Cerebellar cortex (tissue), 1 donor: ENCODE measurements around the gene SGK2.
A peak's percentile ranks its signal among the peaks of the same experiment; 100 is the strongest.

ENCODE experiments used
- DNase-seq: peaks from one replicate; pipeline ENCODE4 v3.0.0-alpha.2; 2015; ENCODE audit warnings: low spot score

The SGK2 gene

DNA sequence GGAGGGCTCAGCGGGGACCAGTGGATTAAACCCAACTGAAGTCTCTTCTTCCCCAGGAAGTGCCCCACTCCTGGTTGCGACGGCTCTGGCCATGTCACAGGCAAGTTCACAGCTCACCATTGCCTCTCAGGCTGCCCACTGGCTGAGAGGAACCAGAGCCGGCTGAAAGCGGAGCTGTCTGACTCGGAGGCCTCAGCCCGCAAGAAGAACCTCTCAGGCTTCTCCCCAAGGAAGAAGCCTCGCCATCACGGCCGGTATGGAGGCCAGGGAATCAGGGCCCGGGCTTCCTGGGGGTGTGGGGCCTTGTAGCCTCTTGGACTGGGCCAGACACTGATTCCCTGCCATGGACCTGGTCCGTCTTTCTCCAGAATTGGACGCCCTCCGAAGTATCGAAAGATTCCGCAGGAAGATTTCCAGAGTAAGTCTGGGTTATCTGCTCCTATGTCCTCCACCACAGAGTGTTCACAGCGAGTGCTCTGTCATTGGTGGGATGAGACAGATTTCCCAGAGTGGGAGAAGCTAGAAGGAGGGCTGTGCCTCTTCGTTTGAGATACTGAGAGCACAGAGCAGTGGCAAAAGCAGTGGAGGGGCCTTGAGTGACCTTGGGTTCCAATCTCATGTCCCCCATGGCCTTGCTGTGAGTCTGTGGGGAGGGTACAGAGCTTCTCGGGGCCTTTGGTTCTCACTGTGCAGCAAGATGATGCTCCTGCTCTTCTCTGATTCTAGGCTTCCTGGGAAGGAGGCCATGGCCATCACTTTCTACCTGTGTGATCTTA is 22.6 kb upstream of the SGK2 start:
- no peak for DNase-seq

DNA sequence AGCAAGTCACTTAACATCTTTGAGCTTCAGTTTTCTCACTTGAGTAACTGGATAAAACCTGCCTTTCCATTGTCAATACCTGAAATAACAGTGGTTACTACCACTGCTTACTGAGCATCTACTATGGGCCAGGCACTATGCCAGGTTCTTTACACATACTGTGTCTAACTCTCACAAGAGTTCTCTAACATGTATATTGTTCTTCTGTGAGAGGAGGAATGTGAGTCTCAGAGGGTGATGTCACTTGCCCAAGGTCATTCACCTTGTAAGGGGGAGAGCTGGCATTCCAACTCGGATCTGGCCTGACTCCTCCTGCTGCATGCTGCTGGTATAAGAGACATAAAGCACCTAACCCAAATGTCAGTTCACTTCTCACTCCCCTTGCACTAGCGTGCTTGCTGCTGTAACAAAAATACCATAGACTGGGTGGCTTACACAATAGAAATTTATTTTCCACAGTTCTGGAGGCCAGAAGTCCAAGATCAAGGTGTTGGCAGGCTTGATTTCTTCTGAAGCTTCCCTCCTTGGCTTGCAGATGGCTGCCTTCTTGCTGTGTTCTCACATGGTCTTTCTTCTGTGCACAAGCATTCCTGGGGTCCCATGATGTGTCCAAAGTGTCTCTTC is 21.9 kb upstream of the SGK2 start:
- no peak for DNase-seq

DNA sequence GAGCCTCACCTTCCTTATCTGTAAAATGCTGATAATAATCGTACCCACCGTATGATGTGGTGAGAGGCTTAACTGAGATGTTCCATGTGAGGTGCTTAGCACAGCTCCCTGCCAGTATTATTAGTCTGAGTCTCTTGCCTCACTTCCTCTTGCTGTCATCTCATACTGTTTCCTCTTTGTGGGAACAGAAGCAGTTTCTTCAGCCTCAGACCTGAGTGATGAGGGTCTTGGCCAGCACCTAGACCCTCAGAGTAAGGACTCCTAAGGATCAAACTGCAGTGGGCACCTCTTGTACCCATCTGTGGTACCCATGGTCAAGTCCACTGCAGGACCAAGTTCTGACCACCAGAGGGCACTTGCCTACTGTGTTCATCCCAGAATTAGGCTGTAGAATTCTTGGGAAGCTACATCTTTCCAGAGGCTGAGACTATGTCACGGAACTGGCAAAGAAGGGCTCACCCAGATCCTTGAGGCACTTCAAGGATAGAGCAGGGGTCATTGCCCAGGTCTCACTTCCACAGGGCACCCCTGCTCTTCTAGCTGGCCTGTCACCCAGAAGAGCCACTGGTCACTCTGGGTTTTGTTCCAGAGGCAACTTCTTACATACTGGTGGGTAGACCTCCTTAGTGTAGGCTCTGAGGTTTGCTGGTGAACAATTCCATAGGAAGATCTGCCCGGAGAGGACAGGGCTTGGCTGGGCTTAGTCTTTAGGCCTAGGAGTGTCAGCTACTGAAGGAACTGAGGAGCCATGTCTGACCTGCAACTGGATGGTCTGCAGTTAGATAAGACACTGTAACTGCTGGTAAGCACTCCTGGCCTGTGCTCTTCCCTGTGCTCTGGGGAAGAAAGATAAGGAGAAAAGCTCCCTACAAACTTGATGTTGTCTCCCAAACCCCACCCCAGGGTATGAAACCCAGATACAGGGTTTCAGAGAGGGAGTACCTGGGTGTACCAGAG is 20.6 kb upstream of the SGK2 start:
- peak; percentile 73 for DNase-seq

DNA sequence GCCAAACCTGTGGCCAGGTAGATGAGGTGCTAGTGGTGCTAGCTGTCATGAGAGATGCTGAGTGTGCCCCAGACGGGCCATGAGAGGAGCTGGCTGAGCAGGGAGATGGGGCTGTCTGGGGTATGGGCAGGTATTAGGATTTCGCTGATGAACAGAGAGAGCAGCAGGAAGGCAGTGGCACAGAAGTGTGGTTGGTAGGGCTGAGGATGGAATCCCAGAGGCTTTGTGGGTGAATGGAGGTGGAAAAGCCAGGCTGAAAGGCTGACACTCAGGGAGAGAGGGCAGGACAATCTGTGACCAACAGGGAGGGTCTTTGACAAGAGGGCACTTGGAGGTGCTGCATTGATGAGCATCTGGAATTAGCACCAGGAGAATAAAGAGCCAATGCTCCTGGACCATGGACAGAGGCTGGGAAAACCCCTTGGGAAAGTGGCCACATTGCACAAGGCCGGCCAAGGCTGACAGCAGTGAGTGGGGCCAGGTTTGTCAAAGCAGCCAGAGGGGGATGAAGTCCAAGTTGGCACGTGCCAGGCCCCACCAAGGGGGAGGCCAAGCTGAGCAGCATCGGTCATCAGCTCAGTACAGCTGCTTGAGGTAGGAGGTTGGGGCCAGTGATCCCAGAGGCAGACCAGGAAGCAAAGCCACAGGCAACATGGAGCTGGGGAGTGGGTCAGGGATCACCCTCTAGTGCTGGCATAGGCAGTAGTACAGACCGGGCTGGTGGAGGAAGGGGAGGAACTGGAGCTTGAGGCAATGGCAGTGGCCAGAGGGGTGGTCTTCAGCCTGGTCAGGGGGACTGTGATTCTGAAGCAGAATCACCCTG is 19.7 kb upstream of the SGK2 start:
- no peak for DNase-seq

DNA sequence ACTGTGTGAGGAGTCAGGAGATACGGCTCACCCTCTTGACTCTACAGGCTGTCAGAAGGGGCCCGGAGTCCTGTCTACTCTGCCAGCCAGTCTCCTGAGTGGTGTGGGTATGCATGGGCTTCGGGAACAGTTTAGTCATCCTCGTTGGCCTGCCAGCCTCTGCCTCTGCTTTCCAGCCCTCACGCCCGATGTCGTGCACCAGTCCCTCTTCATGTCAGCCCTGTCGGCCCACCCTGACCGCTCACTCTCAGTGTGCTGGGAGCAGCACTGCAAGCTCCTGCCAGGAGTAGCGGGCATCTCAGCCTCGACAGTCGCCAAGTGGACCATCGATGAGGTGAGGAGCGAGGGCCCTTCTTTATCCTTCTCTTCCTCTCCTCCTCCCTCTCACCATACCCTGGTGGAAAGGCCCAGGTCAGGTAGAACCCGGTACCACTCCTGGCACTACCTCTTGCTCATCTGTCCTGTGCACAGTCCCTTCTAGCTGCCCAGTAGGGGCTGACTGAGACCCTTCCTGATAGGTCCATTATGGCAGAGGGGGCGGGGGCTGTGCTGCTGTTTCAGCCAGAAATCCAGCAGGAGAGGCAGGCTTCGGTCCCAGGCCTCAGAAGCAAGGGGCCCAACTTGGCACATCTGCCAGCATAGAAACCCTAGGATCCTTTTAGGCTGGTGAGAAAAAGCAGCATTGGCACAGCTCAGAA is 18.7 kb upstream of the SGK2 start:
- DNase-seq, result no peak

DNA sequence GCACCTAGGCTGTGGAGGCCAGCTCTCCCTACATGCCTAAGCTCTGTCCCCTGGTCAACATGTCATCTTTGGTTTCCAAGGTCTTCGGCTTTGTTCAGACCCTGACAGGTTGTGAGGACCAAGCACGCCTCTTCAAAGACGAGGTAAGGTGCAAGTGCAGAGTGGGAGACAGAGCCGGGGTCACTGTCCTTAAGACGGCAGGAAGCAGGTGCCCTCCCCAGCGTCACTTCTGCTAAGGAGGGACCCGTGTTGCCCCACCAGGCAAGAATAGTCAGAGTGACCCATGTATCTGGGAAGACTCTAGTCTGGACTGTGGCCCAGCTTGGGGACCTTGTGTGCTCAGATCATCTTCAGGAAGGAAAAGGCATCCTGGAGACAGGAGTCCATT is 18.2 kb upstream of the SGK2 start:
- no peak for DNase-seq

DNA sequence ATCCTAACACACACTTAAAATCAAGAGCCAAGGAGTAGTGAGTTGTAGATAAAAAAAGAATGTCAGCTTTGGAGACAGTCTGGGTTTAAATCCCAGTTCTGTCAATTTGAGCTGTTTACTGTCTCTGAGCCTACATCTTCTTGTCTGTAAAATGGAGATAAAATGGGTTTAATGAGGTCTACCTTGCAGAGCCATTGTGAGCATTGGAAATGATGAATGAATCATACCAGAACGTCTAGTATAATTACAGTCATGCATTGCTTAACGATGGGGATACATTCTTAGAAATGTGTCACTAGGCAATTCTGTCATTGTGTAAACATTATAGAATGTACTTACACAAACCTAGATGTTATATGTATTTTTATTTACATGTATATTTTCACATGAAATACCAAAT is 17.6 kb upstream of the SGK2 start:
- no peak for DNase-seq

DNA sequence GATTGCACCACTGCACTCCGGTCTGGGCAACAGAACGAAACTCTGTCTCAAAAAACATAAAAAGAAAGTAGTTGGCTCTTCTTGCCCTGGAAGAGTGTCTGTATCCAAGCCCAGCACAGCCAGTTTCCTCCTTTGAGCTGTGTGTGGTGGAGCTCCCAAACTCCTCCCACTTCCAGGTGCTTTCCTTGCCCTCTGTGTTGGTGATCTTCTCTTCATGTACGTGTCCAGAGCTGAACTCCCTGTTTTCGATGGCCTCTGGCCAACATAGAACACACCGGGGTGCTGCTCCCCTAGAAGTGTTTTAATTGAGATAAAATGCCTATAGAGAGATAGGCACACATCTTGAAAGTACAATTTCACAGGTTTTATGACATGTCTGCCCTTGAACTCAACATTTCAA is 16.7 kb upstream of the SGK2 start:
- DNase-seq, result no peak

DNA sequence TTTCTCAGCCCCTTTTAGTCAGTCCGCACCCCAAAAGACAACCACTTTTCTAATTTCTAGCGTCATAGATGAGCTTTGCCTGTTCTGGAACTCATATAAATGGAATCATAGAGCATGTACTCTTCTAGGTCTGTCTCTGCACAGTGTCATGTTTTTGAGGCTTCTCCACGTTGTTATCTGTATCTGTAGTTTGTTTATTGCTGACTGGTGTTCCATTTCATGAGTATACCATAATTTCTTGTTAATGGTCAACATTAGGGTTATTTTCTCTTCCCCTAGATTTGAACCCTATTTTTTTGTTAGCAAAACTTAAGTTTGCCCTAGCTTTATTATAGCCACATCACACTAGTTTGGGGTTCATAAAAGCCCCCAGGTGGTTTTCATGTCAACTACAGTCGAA is 16.2 kb upstream of the SGK2 start:
- DNase-seq, result no peak

DNA sequence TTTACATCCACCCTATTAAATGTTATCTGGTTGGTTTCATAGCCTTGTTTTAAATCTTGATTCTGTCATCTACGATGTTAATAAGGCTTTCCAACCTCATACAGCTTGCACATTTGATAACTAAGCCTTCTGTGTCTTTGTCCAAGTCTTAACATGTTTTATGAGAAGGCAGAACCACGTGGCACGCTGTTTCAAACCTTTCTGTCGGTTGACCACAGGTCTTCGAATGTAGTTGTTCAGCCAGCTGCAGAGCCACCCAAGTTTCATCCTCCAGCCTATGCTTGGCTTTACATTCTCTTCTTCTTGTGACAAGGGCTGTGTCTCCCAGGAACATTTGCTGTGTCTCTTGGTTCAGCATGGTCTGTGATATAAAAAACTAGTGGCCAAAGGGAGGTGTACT is 15.7 kb upstream of the SGK2 start:
- DNase-seq, result no peak

DNA sequence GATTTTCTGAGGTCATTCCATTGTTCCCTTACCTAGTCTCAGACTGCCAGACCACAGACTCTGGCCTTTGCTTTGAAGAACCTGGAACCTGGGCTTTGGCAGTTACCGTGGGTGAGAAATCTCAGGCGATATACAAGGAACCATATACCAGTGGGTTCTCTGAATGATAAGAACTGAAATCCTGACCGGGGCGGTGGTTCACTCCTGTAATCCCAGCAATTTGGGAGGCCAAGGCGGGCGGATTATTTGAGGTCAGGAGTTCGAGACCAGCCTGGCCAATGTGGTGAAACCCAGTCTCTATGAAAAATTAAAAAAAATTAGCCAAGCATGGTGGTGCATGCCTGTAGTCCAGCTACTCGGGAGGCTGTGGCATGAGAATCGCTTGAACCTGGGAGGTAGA is 14.3 kb upstream of the SGK2 start:
- no peak for DNase-seq

DNA sequence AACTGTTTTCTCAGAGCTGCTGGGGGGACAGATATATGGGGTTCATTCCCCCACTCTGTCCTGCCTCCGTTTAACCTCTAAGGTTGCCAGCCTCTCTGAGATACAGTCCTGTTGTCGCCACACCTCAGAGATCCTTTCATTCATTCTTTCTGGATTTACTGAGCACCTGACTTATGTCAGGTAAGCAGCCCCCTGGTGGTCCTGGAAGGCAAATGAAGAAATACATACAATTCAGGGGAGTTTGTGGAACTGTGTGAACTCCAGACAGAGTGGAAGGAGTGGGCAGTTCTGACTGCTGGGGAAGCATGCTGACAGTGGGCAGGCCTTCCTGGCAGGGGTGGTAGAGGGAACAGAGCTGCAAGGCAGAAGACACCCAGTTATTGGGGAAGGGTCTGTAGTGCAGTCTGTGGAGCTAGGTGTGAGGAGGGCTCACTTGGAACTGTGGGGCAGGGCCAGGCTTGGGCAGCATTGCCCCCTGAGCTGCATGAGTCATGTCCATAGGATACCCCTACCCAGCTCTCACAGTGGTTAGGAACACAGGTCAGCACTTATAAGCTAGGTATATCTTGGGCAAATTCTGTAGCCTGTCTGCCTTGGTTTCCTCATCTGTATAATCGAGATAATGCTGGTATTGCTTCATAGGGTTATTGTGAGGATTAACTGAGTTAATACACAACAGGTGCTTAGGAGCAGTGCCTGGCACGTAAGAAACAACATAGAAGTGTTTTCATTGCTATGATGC is 12.8 kb upstream of the SGK2 start:
- no peak for DNase-seq

DNA sequence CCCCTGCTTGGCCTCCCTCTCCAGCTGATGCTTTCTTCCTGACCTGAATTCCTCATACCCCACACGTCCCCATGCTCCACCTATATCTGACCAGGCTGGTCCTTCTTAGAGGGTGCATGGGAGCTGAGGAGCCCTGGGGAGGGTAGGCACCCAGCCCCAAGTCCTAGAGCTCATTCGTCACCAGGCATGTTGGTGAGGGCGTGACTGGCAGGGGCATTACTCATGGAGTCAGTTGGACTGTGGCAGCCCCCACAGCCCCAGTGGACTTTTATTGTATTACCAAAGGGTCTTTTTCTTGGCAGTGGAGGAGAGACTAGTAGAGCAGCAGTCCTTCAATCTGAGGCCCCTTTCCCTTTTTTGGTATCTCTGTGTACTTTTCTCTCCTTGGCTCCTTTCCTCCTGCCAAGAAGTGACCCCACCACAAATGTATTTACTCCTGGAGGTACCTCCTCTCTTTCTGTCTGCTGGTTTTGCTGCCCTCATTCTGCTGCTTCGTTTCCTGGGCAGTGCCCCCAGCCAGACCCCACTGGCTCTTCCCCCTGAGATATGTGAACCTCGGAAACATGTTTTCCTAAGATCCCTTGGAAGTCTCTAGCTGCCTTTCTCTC is 10.4 kb upstream of the SGK2 start:
- no peak for DNase-seq

DNA sequence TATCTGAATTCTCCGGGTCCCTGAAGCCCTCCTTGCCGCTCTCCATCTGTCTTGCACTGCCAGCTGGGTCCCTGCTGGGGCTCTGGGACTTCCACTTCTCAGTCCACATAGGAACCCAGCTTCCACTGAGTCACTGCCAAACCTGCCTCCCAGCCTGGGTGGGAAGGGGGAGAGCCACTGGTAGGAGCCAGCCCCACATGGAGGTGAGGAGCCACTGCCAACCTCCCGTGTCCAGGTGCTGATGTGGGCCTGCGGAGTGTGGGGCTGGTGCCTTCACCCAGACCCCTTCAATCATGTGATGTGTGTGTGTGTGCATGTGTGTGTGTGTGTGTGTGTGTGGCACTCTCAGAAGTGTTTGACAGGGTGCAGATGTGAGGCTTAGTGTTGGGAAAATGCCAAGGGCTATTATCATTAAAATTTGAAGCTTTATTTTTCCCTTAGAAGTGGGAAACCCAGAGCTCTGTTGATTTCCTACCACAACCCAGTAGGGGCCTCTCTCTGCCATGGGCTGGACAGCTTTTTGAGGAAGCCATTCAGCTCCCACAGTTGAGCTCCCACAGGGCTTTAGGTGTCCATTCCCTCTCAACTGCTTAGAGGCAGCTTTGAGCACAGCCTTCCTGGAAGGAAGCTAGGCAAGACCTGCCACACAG is 9.3 kb upstream of the SGK2 start:
- no peak for DNase-seq

DNA sequence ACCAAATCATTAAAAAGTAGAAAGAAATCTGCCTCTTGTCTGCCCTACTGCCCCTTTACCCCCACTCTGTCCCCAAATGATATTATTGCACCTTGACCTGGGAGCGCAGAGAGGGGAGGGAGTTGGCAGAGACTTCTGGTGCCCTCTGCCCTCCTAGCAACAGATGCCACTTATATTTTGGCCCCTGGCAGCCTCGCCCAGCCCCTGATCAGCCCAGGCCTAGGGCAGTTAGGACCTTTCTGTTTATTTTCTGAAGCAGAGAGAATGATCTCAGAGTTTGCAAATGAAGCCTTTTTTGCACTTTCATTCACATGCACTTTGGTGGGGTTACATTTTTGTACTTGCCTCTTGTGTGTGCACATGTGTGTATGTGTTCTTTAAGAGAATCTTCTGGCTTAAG is 8.4 kb upstream of the SGK2 start:
- no peak for DNase-seq

DNA sequence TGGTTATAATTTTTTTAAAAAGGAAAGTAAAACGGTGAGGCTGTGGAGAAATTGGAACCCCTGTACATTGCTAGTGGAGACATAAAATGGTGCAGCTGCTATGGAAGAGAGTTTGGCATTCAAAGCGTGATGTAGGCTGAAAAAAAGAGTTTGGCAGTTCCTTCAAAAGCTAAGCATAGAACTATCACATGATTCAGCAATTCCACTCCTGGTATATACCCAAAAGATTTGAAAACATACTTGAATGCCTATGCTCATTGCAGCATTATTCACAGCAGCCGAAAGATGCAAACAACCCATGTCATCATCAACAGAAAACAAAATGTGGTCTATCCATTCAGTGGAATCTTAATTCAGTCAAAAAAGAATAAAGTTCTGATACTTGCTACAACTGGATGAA is 4.5 kb upstream of the SGK2 start:
- DNase-seq, result no peak

DNA sequence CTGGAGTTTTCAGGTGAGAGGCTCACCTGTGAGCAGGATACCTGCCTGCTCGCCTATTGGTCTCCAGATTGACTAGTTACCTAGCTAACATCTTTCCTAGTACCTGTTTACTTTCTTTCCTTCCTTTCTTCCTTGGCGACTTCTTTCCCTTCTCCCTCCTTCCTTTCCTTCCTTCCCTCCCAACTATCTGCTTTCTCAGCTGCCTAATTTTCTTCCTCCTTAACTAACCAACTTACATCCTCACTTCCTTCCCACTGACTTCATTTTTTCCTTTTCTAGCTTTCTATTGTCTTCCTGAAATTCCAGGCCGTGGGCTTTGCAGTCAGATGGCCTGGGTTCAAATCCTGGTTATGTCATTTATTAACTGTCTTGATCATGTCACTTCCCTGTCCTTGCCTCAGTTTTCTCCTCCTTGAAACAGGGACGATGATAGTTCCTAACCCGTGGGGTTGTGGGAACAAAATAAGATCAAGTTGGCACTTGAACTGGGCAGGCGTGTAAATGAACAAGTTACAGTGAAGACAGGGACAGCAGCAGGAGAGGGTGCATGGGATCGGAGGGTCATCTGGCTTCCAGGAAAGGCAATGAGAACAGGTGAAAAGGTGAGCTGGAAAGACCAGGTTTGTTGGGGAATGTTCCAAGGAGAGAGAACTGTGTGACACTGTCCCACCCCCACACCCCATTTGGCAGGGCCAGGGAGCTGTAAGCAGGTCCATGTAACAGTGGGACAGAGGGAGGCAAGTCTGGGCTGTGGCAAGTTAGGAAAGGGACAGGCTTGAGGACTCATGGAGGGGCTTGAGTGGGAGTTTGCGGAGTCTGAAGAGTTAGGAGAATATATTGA is 540 bp downstream of the SGK2 start:
- DNase-seq, result no peak

DNA sequence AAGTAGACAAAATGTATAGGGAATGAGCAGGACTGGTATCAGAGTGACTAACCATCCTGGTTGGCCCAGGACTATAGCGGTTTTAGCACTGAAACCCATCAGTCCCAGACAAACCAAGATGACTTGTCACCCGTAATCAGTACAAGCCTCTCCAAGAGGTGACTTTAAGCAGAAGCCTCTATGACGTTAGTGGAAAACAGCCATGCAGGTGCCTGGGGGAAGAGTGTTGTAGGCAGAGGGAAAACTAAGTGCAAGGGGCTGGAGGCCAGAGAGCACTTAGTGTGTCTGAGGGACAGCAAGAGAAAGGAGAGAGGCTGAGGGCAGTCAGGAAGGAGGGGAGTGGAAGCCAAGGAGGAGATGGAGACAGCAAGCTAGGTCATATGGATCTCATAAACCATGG is 2.1 kb downstream of the SGK2 start:
- DNase-seq, result no peak

DNA sequence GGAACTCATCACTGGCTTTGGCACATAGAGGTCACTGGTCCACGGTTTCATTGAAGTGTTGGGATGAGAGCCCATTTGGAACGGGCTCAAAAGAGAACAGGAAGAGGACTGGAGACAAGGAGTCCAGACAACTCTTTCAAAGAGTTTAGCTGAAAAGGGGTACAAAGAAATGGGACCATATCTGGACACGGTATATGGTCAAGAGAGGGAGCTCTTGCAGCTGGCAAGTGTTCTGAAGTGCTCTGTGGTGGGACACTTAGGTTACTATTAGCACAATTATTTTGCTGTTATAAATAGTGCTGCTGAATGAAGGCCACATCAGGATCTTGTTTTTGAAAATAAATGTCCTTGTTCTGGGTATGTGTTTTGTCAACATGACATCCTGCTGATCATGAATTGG is 4.6 kb downstream of the SGK2 start:
- DNase-seq, result peak; percentile 21
